ENCODE data around the gene OR5H2. TPM values are rescaled to one million over a fixed set of nuclear protein-coding genes. Genes with fewer than 3 reads are reported as not detected.

The OR5H2 gene
- total RNA-seq = not detected
- long read RNA-seq = 0 reads

DNA sequence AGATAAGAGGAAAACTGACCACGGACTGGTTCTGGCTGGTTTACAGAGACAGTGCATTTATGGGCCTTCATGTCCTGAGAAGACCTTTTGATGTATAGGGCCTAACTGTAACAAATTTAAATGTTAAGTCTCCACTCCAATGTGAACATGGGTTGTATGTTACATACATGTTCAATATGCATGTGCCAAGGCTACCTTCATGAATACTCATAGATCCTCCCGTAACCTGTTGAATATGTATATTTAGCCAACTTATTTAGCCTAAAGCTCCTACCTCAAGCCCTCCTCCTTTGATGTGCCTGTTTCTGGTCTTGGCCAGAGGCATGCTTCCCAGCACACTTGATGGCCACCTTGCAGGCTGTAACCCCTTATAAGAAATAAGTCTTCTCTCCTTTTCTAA, at the start of gene OR5H2:
Gene OR5H2 (plus strand): TSS at position 301 of the 400 bp plus-strand sequence. CDS start 398 bp downstream, outside the sequence.
- Histone ChIP-seq H3K4me1 (no peaks in the 10 kb centered on the region), H3K27me3 (no peaks in the 10 kb centered on the region), H3K27ac (no peak within 1 kb of the TSS), H3K9me3 (no peaks in the 10 kb centered on the region), H3K4me3 (no peak within 1 kb of the TSS), H3K36me3 (no peaks in the 10 kb centered on the region)
- TF ChIP-seq POLR2A (IDR thresholded peaks at IDR 0.05) = no peak
- TF ChIP-seq, protein P1, sequence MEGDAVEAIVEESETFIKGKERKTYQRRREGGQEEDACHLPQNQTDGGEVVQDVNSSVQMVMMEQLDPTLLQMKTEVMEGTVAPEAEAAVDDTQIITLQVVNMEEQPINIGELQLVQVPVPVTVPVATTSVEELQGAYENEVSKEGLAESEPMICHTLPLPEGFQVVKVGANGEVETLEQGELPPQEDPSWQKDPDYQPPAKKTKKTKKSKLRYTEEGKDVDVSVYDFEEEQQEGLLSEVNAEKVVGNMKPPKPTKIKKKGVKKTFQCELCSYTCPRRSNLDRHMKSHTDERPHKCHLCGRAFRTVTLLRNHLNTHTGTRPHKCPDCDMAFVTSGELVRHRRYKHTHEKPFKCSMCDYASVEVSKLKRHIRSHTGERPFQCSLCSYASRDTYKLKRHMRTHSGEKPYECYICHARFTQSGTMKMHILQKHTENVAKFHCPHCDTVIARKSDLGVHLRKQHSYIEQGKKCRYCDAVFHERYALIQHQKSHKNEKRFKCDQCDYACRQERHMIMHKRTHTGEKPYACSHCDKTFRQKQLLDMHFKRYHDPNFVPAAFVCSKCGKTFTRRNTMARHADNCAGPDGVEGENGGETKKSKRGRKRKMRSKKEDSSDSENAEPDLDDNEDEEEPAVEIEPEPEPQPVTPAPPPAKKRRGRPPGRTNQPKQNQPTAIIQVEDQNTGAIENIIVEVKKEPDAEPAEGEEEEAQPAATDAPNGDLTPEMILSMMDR (IDR thresholded peaks at IDR 0.05) = no peak
- ATAC-seq = no peak
- WGBS (ENCODE audit: insufficient coverage, low coverage, low lambda C conversion rate, missing lambda C conversion rate) = 51% methylated on average over 2 of the region's 2 CpGs
- no peak for DNase-seq
- intact Hi-C loops (cut with DNase I) = no loop called here

DNA sequence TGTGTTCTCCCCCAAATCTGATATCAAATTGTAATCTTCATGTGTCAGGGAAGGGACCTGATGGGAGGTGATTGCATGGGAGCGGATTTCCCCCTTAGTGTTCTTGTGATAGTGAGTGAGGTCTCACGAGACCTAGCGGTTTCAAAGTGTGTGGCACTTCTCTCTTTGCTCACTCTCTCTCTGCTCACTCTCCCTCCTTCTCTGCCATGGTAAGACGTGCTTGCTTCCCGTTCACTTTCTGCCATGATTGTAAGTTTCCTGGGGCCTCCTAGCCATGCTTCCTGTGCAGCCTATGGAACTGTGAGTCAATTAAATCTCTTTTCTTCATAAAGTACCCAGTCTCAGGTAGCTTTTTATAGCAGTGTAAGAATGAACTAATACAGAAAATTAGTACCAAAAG, 48.8 kb upstream of the OR5H2 start:
- Histone ChIP-seq H3K27me3 (no peaks in the 10 kb centered on the region), H3K27ac (no peak overlapping the region), H3K9me3 (no peaks in the 10 kb centered on the region), H3K4me3 (no peak overlapping the region), H3K4me1 (no peaks in the 10 kb centered on the region), H3K36me3 (no peaks in the 10 kb centered on the region)
- no peak for TF ChIP-seq POLR2A (IDR thresholded peaks at IDR 0.05)
- TF ChIP-seq, protein P1 (IDR thresholded peaks at IDR 0.05) = no peak
- ATAC-seq = no peak
- intact Hi-C loops (cut with DNase I) = no loop called here
- no peak for DNase-seq
- 26% methylated on average over 5 of the region's 5 CpGs for WGBS (ENCODE audit: insufficient coverage, low coverage, low lambda C conversion rate, missing lambda C conversion rate)

- no peak for ATAC-seq
- H3K27me3 ChIP-seq = no peaks in the 10 kb centered on the region
- H3K4me3 ChIP-seq = no peak overlapping the region
- TF ChIP-seq POLR2A (IDR thresholded peaks at IDR 0.05) = no peak
- TF ChIP-seq, protein P1 (IDR thresholded peaks at IDR 0.05) = no peak
- H3K36me3 ChIP-seq = no peaks in the 10 kb centered on the region
- H3K4me1 ChIP-seq = no peaks in the 10 kb centered on the region
- H3K9me3 ChIP-seq = no peaks in the 10 kb centered on the region
- no peak overlapping the region for H3K27ac ChIP-seq
- intact Hi-C loops (cut with DNase I) = no loop called here
- DNase-seq = no peak
Observed at GRCh38 chr3:98240131-98240530, 42.2 kb upstream of the OR5H2 start.

DNA sequence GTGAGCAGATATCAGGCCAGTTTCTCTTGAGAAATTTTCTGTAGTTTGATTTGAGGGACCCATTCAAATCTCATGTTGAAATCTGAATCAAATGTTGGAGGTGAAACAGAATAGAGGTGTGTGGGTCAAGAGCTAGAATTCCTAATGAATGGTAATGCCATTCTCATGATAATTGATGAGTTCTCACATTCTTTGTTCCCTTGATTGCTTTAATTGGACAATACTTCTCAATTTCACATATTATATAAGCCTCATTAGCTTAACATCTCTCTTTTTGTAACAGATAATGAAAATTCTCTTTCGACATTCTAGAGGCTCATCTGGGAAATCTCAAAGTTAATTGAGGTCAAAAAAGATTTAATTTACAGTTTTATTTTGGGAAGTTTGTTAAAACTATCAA, 40.1 kb upstream of the OR5H2 start:
- H3K27me3 ChIP-seq = no peaks in the 10 kb centered on the region
- H3K36me3 ChIP-seq = no peaks in the 10 kb centered on the region
- intact Hi-C loops (cut with DNase I) = no loop called here
- H3K9me3 ChIP-seq = no peaks in the 10 kb centered on the region
- DNase-seq = no peak
- no peak for ATAC-seq
- 24% methylated on average over 1 of the region's 1 CpG for WGBS (ENCODE audit: insufficient coverage, low coverage, low lambda C conversion rate, missing lambda C conversion rate)
- TF ChIP-seq, protein P1 (IDR thresholded peaks at IDR 0.05) = no peak
- TF ChIP-seq POLR2A (IDR thresholded peaks at IDR 0.05) = no peak
- H3K4me1 ChIP-seq = no peaks in the 10 kb centered on the region
- no peak overlapping the region for H3K4me3 ChIP-seq
- H3K27ac ChIP-seq = no peak overlapping the region

GRCh38 chr3:98243843-98244242, 38.5 kb upstream of the OR5H2 start:
- DNase-seq = no peak
- no peaks in the 10 kb centered on the region for H3K27me3 ChIP-seq
- H3K9me3 ChIP-seq = no peaks in the 10 kb centered on the region
- H3K36me3 ChIP-seq = no peaks in the 10 kb centered on the region
- H3K4me1 ChIP-seq = no peaks in the 10 kb centered on the region
- no peak overlapping the region for H3K27ac ChIP-seq
- WGBS (ENCODE audit: insufficient coverage, low coverage, low lambda C conversion rate, missing lambda C conversion rate) = 35% methylated on average over 7 of the region's 7 CpGs
- TF ChIP-seq, protein P1 (IDR thresholded peaks at IDR 0.05) = no peak
- no peak for TF ChIP-seq POLR2A (IDR thresholded peaks at IDR 0.05)
- ATAC-seq = no peak
- intact Hi-C loops (cut with DNase I) = no loop called here
- no peak overlapping the region for H3K4me3 ChIP-seq
